IPS DF 6.9 (cell line): ENCODE measurements around the gene CYB5A.
"Not testable (repeated sequence)": the region's sequence is repeated elsewhere in the genome, so short reads cannot be mapped to it uniquely, and the experiment has no call there.

ENCODE experiments used
- DNase-seq: peaks from one replicate; pipeline ENCODE4 v3.0.0-alpha.2; 2013; ENCODE audit warnings: low read depth, low spot score
- H3K27ac ChIP-seq: one replicate; pipeline ENCODE4 v1.5.1; 2013; ENCODE audit warnings: low read length, control low read depth
- H3K27me3 ChIP-seq: 2 replicates; pipeline ENCODE4 v1.6.1; 2013; ENCODE audit warnings: mild to moderate bottlenecking, low read length; ENCODE audit not compliant: control insufficient read depth, insufficient read depth
- H3K36me3 ChIP-seq: 2 replicates; pipeline ENCODE4 v1.6.1; 2013; ENCODE audit warnings: low read length; ENCODE audit not compliant: control insufficient read depth, insufficient read depth
- H3K4me1 ChIP-seq: 2 replicates; pipeline ENCODE4 v1.6.1; 2013; ENCODE audit warnings: low read length; ENCODE audit not compliant: control insufficient read depth, insufficient read depth
- H3K4me3 ChIP-seq: 2 replicates; pipeline ENCODE4 v1.5.1; 2013; ENCODE audit warnings: mild to moderate bottlenecking, low read length
- H3K9me3 ChIP-seq: 2 replicates; pipeline ENCODE4 v1.6.1; 2013; ENCODE audit warnings: low read length, inconsistent platforms; ENCODE audit not compliant: control insufficient read depth, insufficient read depth
- WGBS: extraction: QIAGEN DNeasy Blood & Tissue Kit; methylation state at CpG from one replicate; pipeline ENCODE4 v1.1.7; 2013; ENCODE audit warnings: mixed read lengths, missing lambda C conversion rate; ENCODE audit not compliant: insufficient read length, insufficient coverage; 5-methylcytosine and 5-hydroxymethylcytosine counted together

Gene CYB5A

DNA sequence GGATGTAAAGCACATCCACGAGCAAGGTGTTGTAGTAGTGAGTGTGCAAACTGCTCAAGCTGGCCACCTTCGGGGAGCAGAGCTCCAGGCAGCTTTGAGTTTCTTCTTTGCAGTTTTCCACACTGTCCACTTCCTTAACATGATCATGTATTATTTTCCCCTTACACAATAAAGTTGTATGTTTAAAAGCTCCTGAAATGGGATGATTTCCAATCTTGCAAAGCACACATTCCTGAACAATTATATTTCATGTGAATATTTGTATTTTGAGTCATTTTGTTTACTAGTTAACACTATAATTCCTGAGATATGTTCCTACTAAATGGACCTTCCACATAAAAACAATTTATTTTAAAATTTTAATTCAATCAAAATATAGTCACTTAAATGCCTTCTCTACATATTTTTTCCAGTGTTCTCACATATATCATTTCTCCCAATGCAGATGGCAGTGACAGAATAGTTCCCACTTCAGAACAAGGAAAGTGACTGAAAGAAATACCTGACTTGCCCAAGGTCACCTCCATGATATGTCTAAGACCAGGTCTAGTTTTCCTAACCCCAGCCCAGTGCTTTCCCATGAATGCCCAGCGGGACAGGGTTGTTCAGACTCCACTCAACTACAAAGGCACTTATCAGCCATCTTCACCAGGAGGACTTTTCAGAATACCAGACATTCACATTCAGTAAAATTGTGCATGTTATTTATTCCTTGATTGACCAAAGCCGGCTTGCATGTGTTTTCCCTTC, 5.5 kb downstream of the CYB5A start:
- Histone ChIP-seq H3K27me3 (no peaks in the 10 kb centered on the region), H3K4me1 (peaks cover 21% of the 10 kb centered on the region; the same call in 1 of the 2 replicates), H3K9me3 (no peaks in the 10 kb centered on the region), H3K4me3 (no peak overlapping the region), H3K27ac (no peak overlapping the region), H3K36me3 (no peaks in the 10 kb centered on the region)
- DNase-seq = no peak
- WGBS = no CpG with 5 or more reads among the region's 4 CpGs

GRCh38 chr18:74285583-74285982, 6.2 kb downstream of the CYB5A start:
- not testable (repeated sequence) for H3K9me3 ChIP-seq, DNase-seq, H3K27ac ChIP-seq, H3K4me3 ChIP-seq, H3K36me3 ChIP-seq, H3K27me3 ChIP-seq
- H3K4me1 ChIP-seq = peaks cover 24% of the 10 kb centered on the region; the same call in 1 of the 2 replicates
- WGBS = no CpG with 5 or more reads among the region's 3 CpGs

DNA sequence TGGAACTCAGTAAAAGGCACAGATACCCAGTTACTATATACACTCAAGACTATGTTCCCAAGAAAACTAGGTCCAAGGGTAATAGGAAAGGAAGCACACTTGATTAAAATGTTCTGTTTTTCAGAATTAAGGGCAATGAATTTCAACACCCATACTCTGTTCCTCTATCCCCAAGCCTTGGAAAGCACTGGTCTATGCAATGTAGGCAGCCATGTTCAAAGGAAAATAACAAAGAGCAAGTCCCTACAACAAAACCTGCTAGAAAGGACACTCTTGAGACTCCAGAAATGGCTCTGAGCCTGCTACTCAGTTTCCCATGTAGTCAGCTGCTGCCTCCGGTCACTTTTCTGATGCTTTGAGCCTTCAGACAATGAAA, 6.8 kb downstream of the CYB5A start:
- H3K4me3 ChIP-seq = no peak overlapping the region
- no peaks in the 10 kb centered on the region for H3K9me3 ChIP-seq
- H3K36me3 ChIP-seq = no peaks in the 10 kb centered on the region
- WGBS = no CpG with 5 or more reads among the region's 1 CpG
- no peak for DNase-seq
- no peaks in the 10 kb centered on the region for H3K27me3 ChIP-seq
- H3K4me1 ChIP-seq = peaks cover 24% of the 10 kb centered on the region; the same call in 1 of the 2 replicates
- no peak overlapping the region for H3K27ac ChIP-seq

- DNase-seq = no peak
- Histone ChIP-seq H3K27me3 (no peaks in the 10 kb centered on the region), H3K4me3 (no peak overlapping the region), H3K9me3 (no peaks in the 10 kb centered on the region), H3K36me3 (no peaks in the 10 kb centered on the region), H3K4me1 (peaks cover 24% of the 10 kb centered on the region; the same call in 1 of the 2 replicates), H3K27ac (no peak overlapping the region)
- WGBS = no CpG with 5 or more reads among the region's 11 CpGs
Measured at GRCh38 chr18:74284191-74284979, 7.4 kb downstream of the CYB5A start.

DNA sequence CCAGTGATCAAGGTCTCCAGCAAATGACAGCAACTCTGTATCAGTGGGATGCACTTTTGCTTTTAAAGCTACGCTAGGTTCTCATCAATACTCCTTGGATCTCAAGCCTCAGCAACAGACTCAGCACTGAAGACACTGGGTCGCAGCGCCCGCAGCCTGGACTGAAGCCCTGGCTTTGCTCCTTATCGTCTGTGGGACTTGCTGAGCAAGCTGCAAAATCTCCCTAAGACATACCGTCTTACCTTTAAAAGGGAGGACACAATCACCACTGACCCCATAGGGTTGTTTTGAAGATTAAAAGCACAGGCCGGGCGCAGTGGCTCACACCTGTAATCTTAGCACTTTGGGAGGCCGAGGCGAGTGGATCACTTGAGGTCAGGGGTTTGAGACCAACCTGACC, 8.1 kb downstream of the CYB5A start:
- H3K9me3 ChIP-seq = no peaks in the 10 kb centered on the region
- H3K4me1 ChIP-seq = peaks cover 23% of the 10 kb centered on the region; the same call in 1 of the 2 replicates
- H3K36me3 ChIP-seq = no peaks in the 10 kb centered on the region
- WGBS = no CpG with 5 or more reads among the region's 10 CpGs
- no peak for DNase-seq
- no peaks in the 10 kb centered on the region for H3K27me3 ChIP-seq
- H3K4me3 ChIP-seq = no peak overlapping the region
- peak overlapping the region; percentile 32 for H3K27ac ChIP-seq

DNA sequence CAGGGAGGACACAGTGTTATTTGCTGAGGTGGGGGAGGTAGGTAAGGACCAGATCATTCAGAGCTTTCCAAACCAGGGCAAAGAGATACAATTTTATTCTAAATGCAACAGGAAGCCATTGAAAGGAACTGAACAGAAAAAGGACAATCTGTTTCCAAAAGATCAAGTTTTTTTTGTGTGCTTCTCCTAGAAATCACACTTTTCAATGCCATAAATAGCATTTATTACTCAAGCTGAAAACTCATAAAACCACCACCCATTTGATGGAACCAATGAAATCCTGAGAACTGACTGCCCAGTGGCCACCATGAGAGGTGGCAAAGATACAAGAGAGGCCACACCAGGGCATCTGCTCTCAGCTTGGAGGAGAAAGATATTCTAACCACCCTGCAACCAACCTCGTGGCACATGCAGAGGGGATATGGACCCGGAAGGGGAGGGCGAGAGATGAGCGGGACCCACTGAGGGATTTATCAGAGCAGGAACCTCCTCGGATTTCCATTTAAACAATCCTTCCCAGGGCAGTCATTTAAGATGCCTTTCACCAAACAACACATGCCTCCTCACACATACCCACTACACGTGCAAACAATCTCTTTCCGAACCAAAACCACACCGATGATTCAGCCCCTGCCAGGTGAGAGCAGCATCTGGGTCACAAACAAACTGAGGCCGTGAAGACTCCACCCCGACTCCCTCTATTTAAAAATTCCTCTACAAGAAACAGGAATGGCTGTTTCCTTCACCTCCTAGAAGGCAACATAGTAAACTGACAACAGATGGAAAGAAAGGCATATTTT, 8.8 kb downstream of the CYB5A start:
- H3K27ac ChIP-seq = no peak overlapping the region
- DNase-seq = no peak
- no peak overlapping the region for H3K4me3 ChIP-seq
- H3K27me3 ChIP-seq = no peaks in the 10 kb centered on the region
- WGBS = no CpG with 5 or more reads among the region's 10 CpGs
- no peaks in the 10 kb centered on the region for H3K9me3 ChIP-seq
- no peaks in the 10 kb centered on the region for H3K36me3 ChIP-seq
- H3K4me1 ChIP-seq = peaks cover 22% of the 10 kb centered on the region; the same call in 1 of the 2 replicates

GRCh38 chr18:74281980-74282754, 9.6 kb downstream of the CYB5A start:
- no peak for DNase-seq
- Histone ChIP-seq H3K4me1 (peaks cover 22% of the 10 kb centered on the region; the same call in 1 of the 2 replicates), H3K9me3 (no peaks in the 10 kb centered on the region), H3K27ac (no peak overlapping the region), H3K4me3 (no peak overlapping the region), H3K27me3 (no peaks in the 10 kb centered on the region), H3K36me3 (no peaks in the 10 kb centered on the region)
- WGBS = no CpG with 5 or more reads among the region's 12 CpGs

GRCh38 chr18:74281011-74281979, 10.5 kb downstream of the CYB5A start:
- WGBS = no CpG with 5 or more reads among the region's 4 CpGs
- Histone ChIP-seq H3K4me1 (peaks cover 22% of the 10 kb centered on the region; the same call in 1 of the 2 replicates), H3K27me3 (no peaks in the 10 kb centered on the region), H3K27ac (no peak overlapping the region), H3K9me3 (no peaks in the 10 kb centered on the region), H3K4me3 (no peak overlapping the region), H3K36me3 (no peaks in the 10 kb centered on the region)
- no peak for DNase-seq

GRCh38 chr18:74278983-74279382, 12.8 kb downstream of the CYB5A start:
- H3K27me3 ChIP-seq = no peaks in the 10 kb centered on the region
- H3K4me1 ChIP-seq = peaks cover 19% of the 10 kb centered on the region; the same call in 1 of the 2 replicates
- DNase-seq = no peak
- H3K4me3 ChIP-seq = no peak overlapping the region
- no CpG with 5 or more reads among the region's 7 CpGs for WGBS
- no peak overlapping the region for H3K27ac ChIP-seq
- H3K36me3 ChIP-seq = no peaks in the 10 kb centered on the region
- no peaks in the 10 kb centered on the region for H3K9me3 ChIP-seq
